PC-9 (cell line): ENCODE results near the gene KBTBD7.

Experiments
- CTCF ChIP-seq: fragments of 200-600 bp; sonication (generic); conservative IDR thresholded peaks from 2 replicates; pipeline ENCODE4 v1.6.1; 2017; ENCODE audit warnings: mixed run types, antibody characterized with exemption, mild to moderate bottlenecking, moderate library complexity
- EZH2 ChIP-seq: fragments of 200-600 bp; sonication (generic); IDR thresholded peaks from 2 replicates; pipeline ENCODE4 v1.8.0; 2017; ENCODE audit warnings: antibody characterized with exemption, low read depth

GRCh38 chr13:41224113-41225110, 30.0 kb upstream of the KBTBD7 start:
- TF ChIP-seq EZH2 (no peak), CTCF (no peak)
